ENCODE measurements around the gene ICOS. TPM values are rescaled to one million over a fixed set of nuclear protein-coding genes. Genes with fewer than 3 reads are reported as not detected.

ICOS gene
- total and polyA plus RNA-seq, 2 of the 4 experiments (the other 2 are of a cell fraction), result not detected

DNA sequence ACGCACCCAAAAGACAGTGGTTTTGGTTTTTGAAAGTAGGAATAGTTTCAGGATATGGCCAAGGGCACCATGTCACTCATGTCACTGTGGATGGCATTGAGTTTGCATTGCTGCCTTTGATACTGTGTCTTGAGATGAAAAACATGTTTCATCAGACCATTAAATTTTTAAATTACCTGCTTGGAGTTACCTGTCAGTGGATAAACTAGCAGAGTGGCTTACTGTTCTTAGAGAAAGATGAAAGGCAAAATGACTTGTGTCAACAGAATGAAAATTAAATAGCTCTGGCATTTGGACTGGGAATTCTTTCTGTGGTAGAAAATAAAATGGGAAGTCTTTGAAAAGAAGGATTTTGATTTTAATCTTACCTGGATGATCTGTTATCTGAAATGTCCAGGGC is 386 bp downstream of the ICOS start:
- DNase-seq (no peak), ATAC-seq (ENCODE audit: low read depth) (no peak)
- dilution Hi-C loops (cut with HindIII; ENCODE audit: low sequenced_read_pairs, unreplicated experiment), result no loop called here
- no peak overlapping the region for H4K91ac ChIP-seq (ENCODE audit: insufficient read depth, low read depth, low read length)
- no peak overlapping the region for H2AFZ ChIP-seq (replicated peaks; ENCODE audit: low read length, poor library complexity)
- H4K20me1 ChIP-seq (ENCODE audit: insufficient read depth, low read length), result no peaks in the 10 kb centered on the region
- H3K4me3 ChIP-seq (ENCODE audit: insufficient read depth, low read depth, low read length), result no peak overlapping the region
- H3K9me3 ChIP-seq (ENCODE audit: control insufficient read depth, insufficient read depth, low read length), result no peaks in the 10 kb centered on the region
- ChIA-PET CTCF (no interaction called here), POLR2A (ENCODE audit: unreplicated experiment) (no interaction called here)
- H3K23ac ChIP-seq (ENCODE audit: low read depth, low read length), result no peak overlapping the region
- peaks cover 9% of the 10 kb centered on the region for H3K27me3 ChIP-seq (ENCODE audit: control insufficient read depth, insufficient read depth, low read length)
- no peak overlapping the region for H3K18ac ChIP-seq (ENCODE audit: low read depth, low read length)
- no peaks in the 10 kb centered on the region for H3K4me1 ChIP-seq (ENCODE audit: control insufficient read depth, insufficient read depth, low read length)
- H2BK5ac ChIP-seq (ENCODE audit: low read depth, low read length, poor library complexity, severe bottlenecking), result no peak overlapping the region
- no peak overlapping the region for H2BK20ac ChIP-seq (ENCODE audit: low read depth, low read length)
- TF ChIP-seq SMC3 (IDR thresholded peaks at IDR 0.05; ENCODE audit: low read depth, low read length) (no peak), MAZ (IDR thresholded peaks at IDR 0.05; ENCODE audit: borderline replicate concordance, low read depth, low read length) (no peak)
- no peak overlapping the region for H3K56ac ChIP-seq (ENCODE audit: extremely low read depth, insufficient read depth, low read length)
- H4K5ac ChIP-seq (ENCODE audit: low read depth, low read length), result no peak overlapping the region
- H3K79me1 ChIP-seq (ENCODE audit: low read depth in 1 of 2, low read length in 2 of 2), result no peaks in the 10 kb centered on the region
- WGBS, 2 experiments (ENCODE audit: extremely low coverage in 2 of 2, insufficient read length in 1 of 2), result no CpG with 5 or more reads among the region's 1 CpG
- H2AK9ac ChIP-seq (replicated peaks; ENCODE audit: low read depth, low read length, poor library complexity), result no peak overlapping the region
- no peak overlapping the region for H3K4ac ChIP-seq (ENCODE audit: low read depth, low read length)
- no TSS peak for BruUV-seq (replicated peaks)
- H2AK5ac ChIP-seq (ENCODE audit: low read depth, low read length), result no peak overlapping the region
- no peaks in the 10 kb centered on the region for H3K36me3 ChIP-seq (ENCODE audit: control insufficient read depth, insufficient read depth, low read length)
- no peak overlapping the region for H3K14ac ChIP-seq (replicated peaks; ENCODE audit: low read depth, low read length)
- H2BK15ac ChIP-seq (ENCODE audit: low read depth, low read length), result no peak overlapping the region
- in situ Hi-C loops (cut with MboI; ENCODE audit: low sequenced_read_pairs), result no loop called here
- H2BK120ac ChIP-seq (ENCODE audit: low read depth, low read length), result no peak overlapping the region
- no peak overlapping the region for H3K9ac ChIP-seq (ENCODE audit: low read depth, low read length)
- H4K8ac ChIP-seq (ENCODE audit: low read depth in 2 of 2, low read length in 2 of 2), result no peak overlapping the region
- no peak overlapping the region for H3K4me2 ChIP-seq (ENCODE audit: low read depth, low read length)
- H3K9me1 ChIP-seq (ENCODE audit: insufficient read depth, low read length), result no peaks in the 10 kb centered on the region
- no peak overlapping the region for H3K27ac ChIP-seq (ENCODE audit: insufficient read depth, low read length)
- intact Hi-C loops (cut with micrococcal nuclease), result no loop called here

Data from IMR-90 (cell line).